Measurements from ENCODE around the gene FXYD5.
"Not testable (repeated sequence)": the region's sequence is repeated elsewhere in the genome, so short reads cannot be mapped to it uniquely, and the experiment has no call there.

FXYD5 gene

GRCh38 chr19:35181387-35181786 is 26.9 kb downstream of the FXYD5 start:
- no peak for DNase-seq (ENCODE audit: low read depth)

DNA sequence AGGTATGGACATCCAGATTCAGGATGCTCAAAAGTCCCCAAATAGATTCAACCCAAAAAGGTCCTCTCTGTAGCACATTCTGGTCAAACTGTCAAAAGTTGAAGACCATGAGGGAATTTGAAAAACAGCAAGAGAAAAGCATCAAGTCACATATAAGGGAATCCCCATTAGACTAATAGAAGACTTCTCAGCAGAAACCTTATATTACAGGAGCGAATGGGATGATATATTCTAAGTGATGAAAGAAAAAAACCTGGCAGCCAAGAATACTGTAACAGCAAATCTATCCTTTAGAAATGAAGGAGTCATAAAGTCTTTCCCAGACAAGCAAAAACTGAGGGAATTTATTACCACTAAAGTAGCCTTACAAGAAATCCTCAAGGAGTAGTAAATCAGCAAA is 29.7 kb downstream of the FXYD5 start:
- no peak for DNase-seq (ENCODE audit: low read depth)

- DNase-seq (ENCODE audit: low read depth): no peak
Observed at GRCh38 chr19:35184884-35185283, 30.3 kb downstream of the FXYD5 start.

GRCh38 chr19:35194012-35194984 is 39.8 kb downstream of the FXYD5 start:
- DNase-seq (ENCODE audit: low read depth): no peak

DNA sequence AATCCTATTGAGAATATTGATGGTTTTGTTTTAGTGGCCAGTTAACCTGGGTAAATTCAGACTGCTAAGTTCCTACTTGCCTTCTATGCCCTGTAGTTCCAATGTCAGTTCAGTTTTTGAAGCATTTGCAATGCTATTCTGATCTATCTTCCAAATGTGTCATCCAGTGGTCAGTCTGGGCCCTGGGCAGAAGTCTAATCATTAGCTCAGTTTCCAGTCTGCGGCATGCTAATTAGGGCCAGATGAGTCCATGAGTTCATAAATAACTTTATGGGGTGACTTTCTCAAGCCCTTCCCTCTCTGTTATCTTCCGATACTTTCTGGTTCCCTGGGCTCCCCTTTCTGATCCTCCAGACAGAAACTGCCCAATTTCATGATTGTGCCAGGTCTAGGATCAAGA is 41.3 kb downstream of the FXYD5 start:
- DNase-seq (ENCODE audit: low read depth): no peak

- not testable (repeated sequence) for DNase-seq (ENCODE audit: low read depth)
Observed at GRCh38 chr19:35196861-35197260, 42.3 kb downstream of the FXYD5 start.

DNA sequence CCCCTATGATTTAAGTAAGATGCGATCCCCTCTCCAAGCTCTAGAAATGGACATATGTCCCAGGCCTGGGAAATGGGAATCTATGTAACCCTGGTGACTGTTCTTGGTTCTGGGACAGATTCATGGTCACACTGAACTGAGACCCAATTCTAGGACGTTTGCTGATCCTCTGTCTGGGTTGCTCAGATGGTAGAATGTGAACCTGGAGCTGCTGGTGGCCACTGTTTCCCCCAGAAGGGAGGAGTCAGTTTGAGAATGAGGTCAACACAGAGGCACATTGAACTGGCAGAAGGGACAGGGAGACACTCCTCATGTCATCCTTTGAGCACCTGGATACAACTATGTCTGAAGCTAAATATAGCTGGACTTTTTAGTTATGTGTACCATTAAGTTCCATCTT is 44.9 kb downstream of the FXYD5 start:
- DNase-seq (ENCODE audit: low read depth): no peak

GRCh38 chr19:35202722-35203688 is 48.5 kb downstream of the FXYD5 start:
- no peak for DNase-seq (ENCODE audit: low read depth)

GRCh38 chr19:35204799-35205732 is 50.5 kb downstream of the FXYD5 start:
- DNase-seq (ENCODE audit: low read depth): no peak

DNA sequence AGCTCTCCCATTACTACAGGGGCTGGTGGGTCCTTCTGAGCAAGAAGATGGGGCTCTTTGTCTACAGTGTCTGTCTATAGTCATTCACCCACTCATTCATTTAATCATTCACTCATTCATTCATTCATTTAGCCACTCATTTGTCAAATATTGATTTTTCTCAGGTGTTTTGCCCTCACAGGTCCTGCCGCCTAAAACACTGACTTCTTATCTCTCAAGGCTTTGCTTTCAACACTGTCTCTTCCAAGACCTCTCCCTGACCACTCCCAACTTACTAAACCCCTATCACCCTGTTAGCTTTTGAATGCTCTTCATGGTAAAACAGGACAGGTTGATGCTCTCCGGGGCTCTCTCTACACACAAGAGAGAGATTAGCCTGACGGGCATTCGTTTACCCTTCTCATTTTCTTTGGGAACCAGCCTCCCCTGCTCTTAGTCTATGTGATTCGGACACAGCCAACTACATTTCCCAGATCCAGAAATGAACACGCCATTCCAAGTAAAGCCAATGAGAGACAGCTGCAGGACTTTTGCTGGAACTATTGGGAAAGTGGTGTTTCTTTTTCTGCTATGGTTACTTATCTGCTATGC is 51.3 kb downstream of the FXYD5 start:
- DNase-seq (ENCODE audit: low read depth): no peak

DNA sequence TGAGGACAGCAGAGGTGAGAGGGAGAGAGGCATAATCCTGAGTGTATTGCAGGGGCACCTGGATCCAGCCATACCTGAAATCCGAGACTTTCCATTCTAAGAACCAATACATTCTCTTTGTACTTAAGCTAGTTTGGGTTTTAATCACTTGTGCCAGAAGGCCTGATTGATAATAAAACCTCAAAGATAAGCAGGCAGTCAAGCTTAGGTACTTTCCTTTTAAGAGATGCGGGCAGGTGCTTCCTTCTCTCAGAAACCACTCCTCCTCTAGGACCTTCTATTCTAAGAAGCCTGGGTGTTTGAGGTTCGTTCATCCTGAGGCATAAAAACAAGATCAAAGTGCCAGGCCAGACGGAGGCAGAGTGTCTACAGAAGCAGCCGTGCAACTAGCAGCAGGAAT is 51.8 kb downstream of the FXYD5 start:
- DNase-seq (ENCODE audit: low read depth): no peak

DNA sequence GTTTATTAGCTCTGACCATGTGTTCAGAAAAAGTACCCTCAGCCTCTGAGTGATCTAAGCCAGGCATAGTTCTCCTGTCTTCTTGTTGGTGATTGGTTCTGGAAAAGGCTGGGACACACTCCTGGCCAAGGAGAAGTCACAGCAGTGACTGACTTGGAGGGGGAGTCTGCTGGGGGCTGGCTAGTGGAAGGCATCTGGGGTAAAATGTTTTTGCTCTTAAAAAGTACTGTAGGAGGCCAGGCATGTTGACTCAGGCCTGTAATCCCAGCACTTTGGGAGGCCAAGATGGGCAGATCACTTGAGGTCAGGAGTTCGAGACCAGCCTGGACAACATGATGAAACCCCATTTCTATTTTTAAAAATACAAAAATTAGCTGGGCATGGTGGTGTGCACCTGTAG is 52.3 kb downstream of the FXYD5 start:
- no peak for DNase-seq (ENCODE audit: low read depth)

DNA sequence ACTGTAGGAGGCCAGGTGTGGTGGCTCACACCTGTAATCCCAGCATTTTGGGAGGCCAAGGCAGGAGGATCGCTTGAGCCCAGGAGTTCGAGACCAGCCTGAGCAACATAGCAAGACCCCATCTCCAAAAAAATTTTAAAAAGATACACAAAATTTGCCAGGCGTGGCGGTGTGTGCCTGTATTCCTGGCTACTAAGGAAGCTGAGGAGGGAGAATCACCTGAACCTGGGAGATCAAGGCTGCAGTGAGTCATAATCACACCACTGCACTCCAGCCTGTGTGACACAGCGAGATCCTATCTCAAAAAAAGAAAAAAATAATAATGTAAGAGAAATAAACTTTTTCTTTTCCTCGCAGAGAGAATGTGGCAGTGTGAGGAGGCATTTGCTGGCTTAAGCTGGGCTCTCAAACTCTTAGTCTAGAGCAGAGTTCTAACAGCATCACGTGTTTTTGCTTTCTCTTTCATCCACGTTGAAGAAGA is 52.9 kb downstream of the FXYD5 start:
- no peak for DNase-seq (ENCODE audit: low read depth)

- no peak for DNase-seq (ENCODE audit: low read depth)
Observed at GRCh38 chr19:35208121-35208520, 53.6 kb downstream of the FXYD5 start.

- DNase-seq (ENCODE audit: low read depth): no peak
Observed at GRCh38 chr19:35209646-35210045, 55.1 kb downstream of the FXYD5 start.

GRCh38 chr19:35211545-35212230 is 57.2 kb downstream of the FXYD5 start:
- no peak for DNase-seq (ENCODE audit: low read depth)

DNA sequence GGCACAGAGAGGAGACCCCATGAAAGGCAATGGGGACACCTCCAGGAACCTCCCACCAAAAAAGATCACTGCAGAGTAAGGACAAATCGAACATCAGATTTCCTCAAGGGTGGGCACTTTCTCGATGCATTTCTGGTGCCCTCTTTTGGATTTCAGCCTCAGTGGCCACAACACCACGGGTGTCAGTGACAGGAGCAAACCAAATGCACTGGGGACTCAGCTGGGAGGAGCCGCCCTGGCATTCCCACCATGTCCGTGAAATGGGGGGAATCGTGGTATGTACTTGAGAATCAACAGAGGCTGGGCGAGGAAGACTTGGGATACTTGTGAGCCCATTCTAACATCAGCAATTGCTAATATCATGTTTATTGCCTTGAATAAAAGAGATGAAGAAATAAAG is 57.7 kb downstream of the FXYD5 start:
- DNase-seq (ENCODE audit: low read depth): no peak

DNA sequence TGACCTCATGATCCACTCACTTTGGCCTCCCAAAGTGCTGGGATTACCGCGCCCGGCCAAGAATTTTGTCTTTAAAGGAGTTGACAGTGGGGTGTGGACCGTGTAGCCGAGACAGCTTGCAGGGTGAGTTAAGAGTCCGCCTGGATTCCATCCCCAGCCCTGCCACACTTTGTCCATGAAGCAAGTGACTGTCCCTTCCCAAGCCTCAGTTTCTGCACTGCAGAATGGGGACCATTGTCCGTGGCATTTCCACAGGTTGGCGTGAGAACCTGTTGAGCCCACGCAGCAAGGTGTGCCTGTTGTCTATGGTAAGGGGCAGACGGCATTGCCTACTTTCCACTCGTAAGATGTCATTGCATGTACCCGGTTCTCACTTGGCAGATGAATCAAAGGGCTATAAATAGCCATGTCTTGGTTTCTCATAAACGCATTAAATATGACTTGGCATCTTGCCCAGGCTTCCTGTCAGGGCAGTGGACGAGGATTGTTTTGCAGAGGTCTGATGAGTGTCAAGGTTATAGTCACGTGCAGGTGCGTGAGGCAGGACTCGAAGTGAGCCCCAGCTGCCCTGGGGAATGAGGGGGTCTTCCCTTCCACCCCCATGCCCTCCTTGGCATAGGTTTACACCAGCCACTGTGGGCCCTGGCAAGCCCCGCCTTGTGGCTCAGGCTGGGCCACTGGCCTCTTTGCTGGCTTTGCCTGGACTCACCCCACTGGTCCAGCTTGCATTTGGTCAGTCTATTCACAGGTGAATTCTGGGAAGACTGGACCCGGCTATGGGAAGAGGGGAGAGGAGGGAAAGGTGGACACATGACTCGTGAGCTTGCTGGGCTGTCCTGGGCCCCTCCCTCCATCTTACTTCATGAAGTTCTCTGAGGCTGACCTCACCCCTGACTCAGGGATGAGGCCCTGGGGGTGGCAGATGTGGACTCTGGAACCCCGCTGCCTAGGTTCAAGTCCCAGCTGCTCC is 59.4 kb downstream of the FXYD5 start:
- DNase-seq (ENCODE audit: low read depth): peak; percentile 35

DNA sequence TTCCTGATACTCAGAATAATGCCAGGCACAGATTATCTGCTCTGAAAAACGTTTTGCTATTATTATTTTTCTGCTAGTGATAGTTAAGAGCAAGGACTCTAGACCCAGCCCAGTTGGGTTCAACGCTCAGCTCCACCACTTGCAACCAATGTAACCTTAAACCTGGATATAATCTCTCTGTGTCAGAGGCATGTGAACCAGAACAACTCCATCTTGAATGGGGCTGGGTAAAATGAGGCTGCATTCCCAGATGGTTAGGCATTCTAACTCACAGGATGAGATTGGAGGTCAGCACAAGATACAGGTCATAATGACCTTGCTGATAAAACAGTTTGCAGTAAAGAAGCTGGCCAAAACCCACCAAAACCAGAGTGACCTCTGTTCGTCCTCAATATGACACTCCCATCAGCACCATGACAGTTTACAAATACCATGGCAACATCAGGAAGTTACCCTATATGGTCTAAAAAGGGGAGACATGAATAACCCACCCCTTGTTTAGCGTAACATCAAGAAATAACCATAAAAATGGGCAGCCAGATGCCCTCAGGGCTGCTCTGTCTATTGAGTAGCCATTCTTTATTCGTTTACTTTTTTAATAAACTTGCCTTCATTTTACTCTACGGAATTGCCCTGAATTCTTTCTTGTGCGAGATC is 60.4 kb downstream of the FXYD5 start:
- no peak for DNase-seq (ENCODE audit: low read depth)
